Body of pancreas (tissue), 4 donors: ENCODE data around the gene CFAP107.

Experiments
- CTCF ChIP-seq, 7 experiments: fragments of 450-650 bp in 4 of 7; fragments of 200-600 bp in 3 of 7; sonication (generic) in 3 of 7; IDR thresholded peaks; one replicate each; pipeline ENCODE4 v1.5.1; 2016 to 2019; ENCODE audit warnings: antibody characterized with exemption in 7 of 7
- POLR2A ChIP-seq, 3 donors: fragments of 450-650 bp; IDR thresholded peaks; one replicate each; pipeline ENCODE4 v1.6.1; 2016; ENCODE audit warnings: antibody characterized with exemption in 3 of 3, mild to moderate bottlenecking in 2 of 3

DNA sequence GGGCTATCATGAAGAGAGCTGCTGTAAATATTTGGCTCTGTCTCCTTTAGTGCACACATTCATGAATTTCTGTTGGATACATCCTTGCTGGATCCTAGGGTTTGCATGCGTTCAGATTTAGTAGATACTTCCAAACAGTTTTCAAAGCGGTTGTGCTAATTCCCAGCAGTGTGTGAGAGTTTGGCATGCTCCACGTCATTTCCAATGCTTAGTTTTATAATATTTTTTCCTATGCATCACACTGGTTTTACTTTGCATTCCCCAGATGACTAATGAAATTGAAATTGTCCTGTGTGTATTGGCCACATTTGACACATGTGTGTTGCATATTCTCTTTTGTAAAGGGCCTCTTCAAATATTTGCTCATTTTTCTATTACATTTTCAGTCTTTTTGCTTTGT, 48.6 kb upstream of the CFAP107 start:
- no peak for TF ChIP-seq CTCF (IDR thresholded peaks at IDR 0.05)
- TF ChIP-seq POLR2A (IDR thresholded peaks at IDR 0.05), result no peak
